Glomerular endothelial cell (primary cell): ENCODE data around the gene ABCB11. TPM values are rescaled to one million over a fixed set of nuclear protein-coding genes. Genes with fewer than 3 reads are reported as not detected.
"Not testable (repeated sequence)": the region's sequence is repeated elsewhere in the genome, so short reads cannot be mapped to it uniquely, and the experiment has no call there.

Source experiments
- DNase-seq: peaks from one replicate; pipeline ENCODE4 v3.0.0-alpha.2; 2011; ENCODE audit warnings: low read depth, low spot score; ENCODE audit errors: extremely low read depth
- total RNA-seq: library from RNA; depleted of rRNA; stranded (reverse); fragments of >200 nt; gene quantifications from 2 replicates; pipeline ENCODE4 v1.2.3, GENCODE V29; 2015

The ABCB11 gene
- total RNA-seq, 1 donor from 2014 or later = 0.18 TPM

- no peak for DNase-seq
Observed at GRCh38 chr2:168901003-168901402, 130.1 kb downstream of the ABCB11 start, which contains the start of gene G6PC2. G6PC2 (plus strand) TSS chr2:168901291; CDS start chr2:168901332, 41 bp downstream.

GRCh38 chr2:168897449-168897848 lies 133.7 kb downstream of the ABCB11 start:
- no peak for DNase-seq

GRCh38 chr2:168896783-168897182 lies 134.3 kb downstream of the ABCB11 start:
- no peak for DNase-seq

DNA sequence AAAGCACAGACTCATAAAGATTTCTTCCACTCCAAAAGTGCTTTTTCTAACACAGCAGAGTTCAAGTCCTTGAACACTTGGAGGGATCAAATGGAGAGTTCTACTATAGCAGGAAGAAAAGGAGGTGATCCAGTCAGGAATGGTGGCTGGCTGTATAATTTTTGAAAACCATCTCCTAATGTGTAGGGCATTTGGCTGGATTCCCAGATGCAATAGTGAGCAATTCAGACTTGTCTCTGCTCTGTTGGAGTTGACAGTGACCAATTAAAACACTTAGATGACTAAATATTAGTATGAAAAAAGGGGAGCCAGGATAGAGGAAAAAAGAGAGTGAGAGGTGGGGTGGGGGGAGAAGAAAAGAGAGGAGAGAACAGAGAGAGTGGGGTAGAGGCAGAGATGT lies 135.4 kb downstream of the ABCB11 start:
- DNase-seq = no peak

DNA sequence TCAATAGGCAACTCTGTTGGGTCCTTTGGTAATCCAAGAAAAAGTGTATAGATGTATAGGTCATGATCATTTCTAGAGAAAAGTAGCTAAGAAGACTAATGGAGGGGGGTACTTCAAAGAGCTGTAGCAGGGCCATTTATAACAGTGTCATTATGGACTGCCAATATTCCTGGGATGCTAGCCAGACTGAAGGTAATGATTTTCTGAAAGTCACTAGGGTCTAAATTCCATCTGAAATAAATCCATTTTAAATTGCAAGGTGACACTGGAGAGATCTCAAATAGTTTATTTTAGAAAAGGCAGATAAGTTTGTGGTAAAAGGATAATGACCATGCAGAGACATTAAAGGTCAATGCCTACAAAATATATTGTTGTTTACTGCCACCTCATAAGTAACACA lies 136.4 kb downstream of the ABCB11 start:
- no peak for DNase-seq

- DNase-seq = no peak
Observed at GRCh38 chr2:168894101-168894500, 137.0 kb downstream of the ABCB11 start.

DNA sequence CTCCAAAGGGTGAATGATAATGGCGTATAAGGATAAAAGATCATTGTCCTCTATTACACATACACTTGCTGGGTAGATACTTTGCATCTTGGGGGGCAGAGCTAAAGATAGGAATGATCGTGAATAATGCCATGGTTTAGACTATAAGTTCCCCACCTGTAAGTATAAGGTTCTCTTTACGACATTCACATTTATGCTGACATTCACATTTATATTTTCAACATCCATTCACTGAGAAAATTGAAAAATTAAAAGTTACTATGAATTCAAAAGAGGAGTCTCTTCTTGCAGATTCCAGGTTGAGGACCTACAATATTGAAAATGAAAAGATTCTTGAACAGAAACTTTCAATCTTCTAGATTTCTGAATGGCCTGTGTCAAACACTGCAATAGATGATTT lies 138.8 kb downstream of the ABCB11 start:
- DNase-seq = no peak

GRCh38 chr2:168890006-168890782 lies 140.9 kb downstream of the ABCB11 start, which contains the start of gene SPC25:
SPC25 (minus strand) TSS chr2:168890430; CDS start chr2:168889519, 911 bp downstream.
- DNase-seq = peak; percentile 72

DNA sequence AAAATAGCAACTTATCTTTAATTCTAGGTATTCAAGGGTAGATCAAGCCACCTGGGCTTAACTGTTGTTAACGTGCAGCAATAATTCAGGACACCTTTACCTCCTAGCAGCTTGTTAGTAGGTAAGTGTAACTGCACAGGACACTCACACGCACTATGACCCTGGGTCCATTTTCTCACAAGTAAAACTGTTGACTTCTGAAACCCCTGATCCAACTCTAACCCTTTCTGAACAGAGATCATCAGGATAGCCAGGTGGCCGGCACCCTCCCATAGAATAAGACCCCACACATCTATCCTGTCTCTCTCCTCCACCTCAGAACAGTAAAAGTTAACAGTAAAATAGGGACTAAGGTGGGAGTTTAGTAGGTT lies 141.5 kb downstream of the ABCB11 start:
- DNase-seq = no peak

- no peak for DNase-seq
Observed at GRCh38 chr2:168884975-168885374, 146.1 kb downstream of the ABCB11 start.

GRCh38 chr2:168882163-168882562 lies 149.0 kb downstream of the ABCB11 start:
- DNase-seq = not testable (repeated sequence)

DNA sequence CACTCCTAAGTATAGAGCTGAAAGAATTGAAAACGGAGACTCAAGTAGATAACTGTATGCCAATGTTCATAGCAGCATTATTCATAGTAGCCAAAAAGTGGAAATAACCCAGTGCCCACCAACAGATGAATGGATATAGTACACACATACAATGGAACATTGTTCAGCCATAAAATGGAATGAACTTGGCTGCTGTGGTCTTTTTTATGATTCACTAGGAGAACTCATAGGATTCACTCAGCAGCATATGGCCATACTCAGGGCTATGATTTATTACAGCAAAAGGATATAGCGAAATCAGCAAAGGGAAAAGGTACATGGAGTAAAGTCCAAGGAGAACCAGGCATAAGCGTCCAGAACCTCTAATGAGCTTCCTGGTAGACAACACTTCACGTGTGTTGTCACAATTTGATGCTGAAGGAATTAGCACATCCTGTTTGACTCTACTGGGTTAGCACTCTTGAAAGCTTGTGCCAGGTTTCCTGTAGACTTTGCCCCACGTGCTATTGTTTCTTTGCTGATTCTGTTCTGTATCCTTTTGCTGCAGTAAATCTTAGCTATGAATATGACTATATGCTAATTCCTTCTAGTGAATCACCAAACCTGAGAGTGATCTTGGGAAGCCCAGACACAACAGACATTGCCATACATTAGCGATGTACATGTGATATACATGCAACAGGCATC lies 156.6 kb downstream of the ABCB11 start:
- DNase-seq = no peak

DNA sequence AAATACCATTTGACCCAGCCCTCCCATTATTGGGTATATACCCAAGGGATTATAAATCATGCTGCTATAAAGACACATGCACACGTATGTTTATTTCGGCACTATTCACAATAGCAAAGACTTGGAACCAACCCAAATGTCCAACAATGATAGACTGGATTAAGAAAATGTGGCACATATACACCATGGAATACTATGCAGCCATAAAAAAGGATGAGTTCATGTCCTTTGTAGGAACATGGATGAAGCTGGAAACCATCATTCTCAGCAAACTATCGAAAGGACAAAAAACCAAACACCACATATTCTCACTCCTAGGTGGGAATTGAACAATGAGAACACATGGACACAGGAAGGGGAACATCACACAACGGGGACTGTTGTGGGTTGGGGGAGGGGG lies 160.3 kb downstream of the ABCB11 start:
- DNase-seq = not testable (repeated sequence)

Other genes starting within 250 kb of the ABCB11 start
- 20.1 and 21.3 TPM in 2 replicates for gene NOSTRIN, start 228.7 kb downstream of the ABCB11 start, total RNA-seq
- 1.6 and 6.4 TPM in 2 replicates for gene SPC25, start 140.9 kb downstream of the ABCB11 start, total RNA-seq
- gene G6PC2, start 130.0 kb downstream of the ABCB11 start, total RNA-seq = not detected in 2 replicates
- gene DHRS9, start 38.2 kb upstream of the ABCB11 start, total RNA-seq = 3.0 TPM in 1 of 2 replicates, not detected in the other